HG02870 (cell line): ENCODE measurements around the gene RNF40.

ENCODE experiments used
- ATAC-seq: cut with Tn5 transposase; IDR thresholded peaks from one replicate; pipeline ENCODE4 v1.9.1; 2021; ENCODE audit warnings: mild to moderate bottlenecking, moderate library complexity; ENCODE audit not compliant: unreplicated experiment

RNF40 gene

GRCh38 chr16:30761928-30762902 is at the start of gene RNF40, which contains the start of gene CFAP119:
Gene RNF40 (plus strand): TSS chr16:30762322. CDS start chr16:30762546, 224 bp downstream.
Gene CFAP119 (minus strand): TSS chr16:30762062. CDS start chr16:30761748, 314 bp downstream.
- ATAC-seq, result peak; percentile 88

GRCh38 chr16:30715750-30716445 is 46.2 kb upstream of the RNF40 start:
- no peak for ATAC-seq

GRCh38 chr16:30720086-30720485 is 42.0 kb upstream of the RNF40 start:
- no peak for ATAC-seq

- no peak for ATAC-seq
Measured at GRCh38 chr16:30720694-30721093, 41.4 kb upstream of the RNF40 start.

GRCh38 chr16:30721167-30721566 is 41.0 kb upstream of the RNF40 start:
- no peak for ATAC-seq

GRCh38 chr16:30721606-30722005 is 40.5 kb upstream of the RNF40 start:
- ATAC-seq, result no peak

GRCh38 chr16:30722443-30722842 is 39.7 kb upstream of the RNF40 start:
- ATAC-seq, result no peak

GRCh38 chr16:30722916-30723315 is 39.2 kb upstream of the RNF40 start:
- no peak for ATAC-seq

GRCh38 chr16:30723725-30724355 is 38.3 kb upstream of the RNF40 start:
- no peak for ATAC-seq

- no peak for ATAC-seq
Measured at GRCh38 chr16:30724641-30725417, 37.3 kb upstream of the RNF40 start.

- no peak for ATAC-seq
Measured at GRCh38 chr16:30725418-30725792, 36.7 kb upstream of the RNF40 start.

GRCh38 chr16:30728321-30728720 is 33.8 kb upstream of the RNF40 start:
- ATAC-seq, result no peak

GRCh38 chr16:30728899-30729672 is 33.0 kb upstream of the RNF40 start:
- ATAC-seq, result no peak

GRCh38 chr16:30731411-30731810 is 30.7 kb upstream of the RNF40 start:
- no peak for ATAC-seq

GRCh38 chr16:30736995-30737793 is 24.9 kb upstream of the RNF40 start:
- ATAC-seq, result no peak

GRCh38 chr16:30737794-30738648 is 24.1 kb upstream of the RNF40 start:
- no peak for ATAC-seq

- ATAC-seq, result no peak
Measured at GRCh38 chr16:30738984-30739951, 22.9 kb upstream of the RNF40 start.
